HG03558 (cell line): ENCODE data around the gene CTNND2.
"Not testable (repeated sequence)": the region's sequence is repeated elsewhere in the genome, so short reads cannot be mapped to it uniquely, and the experiment has no call there.

Source experiments
- ATAC-seq: cut with Tn5 transposase; IDR thresholded peaks from one replicate; pipeline ENCODE4 v1.9.1; 2021; ENCODE audit warnings: moderate number of reproducible peaks; ENCODE audit not compliant: unreplicated experiment; ENCODE audit errors: extremely low read depth

CTNND2 gene

GRCh38 chr5:11684607-11685006 lies 219.6 kb downstream of the CTNND2 start:
- ATAC-seq: no peak

DNA sequence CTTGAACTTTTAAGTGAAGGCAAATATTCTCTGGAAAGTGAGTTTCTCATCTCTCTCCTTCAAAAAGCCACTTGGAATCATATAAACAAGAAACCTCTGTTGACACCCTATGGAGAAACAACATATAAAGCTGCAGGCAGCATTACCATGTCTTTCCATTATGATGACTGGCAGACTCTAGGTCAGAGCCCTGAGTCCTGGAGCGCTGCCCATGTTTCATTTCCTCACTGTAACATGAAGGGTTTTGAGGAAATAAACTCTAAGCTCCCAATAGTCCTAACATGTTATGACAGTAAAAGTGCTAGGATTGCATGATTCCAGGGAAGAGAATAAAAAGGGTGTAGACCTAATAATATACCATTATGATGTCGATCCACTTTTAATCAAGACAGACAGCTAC lies 220.6 kb downstream of the CTNND2 start:
- no peak for ATAC-seq

DNA sequence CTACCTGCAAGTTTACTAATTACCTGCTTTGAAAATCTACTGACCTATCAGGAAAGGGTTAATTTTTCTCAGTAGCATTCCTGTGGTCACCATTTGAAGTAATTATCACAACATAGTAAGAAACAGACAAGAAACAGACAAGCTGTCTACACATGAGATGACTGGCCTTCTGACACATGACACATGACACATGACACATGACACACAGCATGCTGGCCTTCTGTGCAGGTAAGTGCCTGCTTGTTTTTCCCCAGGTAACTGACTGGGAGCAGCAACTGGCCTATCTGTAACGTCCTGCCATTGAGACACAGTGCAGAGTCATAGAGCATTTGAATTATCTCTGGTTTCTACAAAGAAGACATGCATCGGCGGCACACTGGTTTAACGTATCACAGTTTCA lies 222.4 kb downstream of the CTNND2 start:
- no peak for ATAC-seq

DNA sequence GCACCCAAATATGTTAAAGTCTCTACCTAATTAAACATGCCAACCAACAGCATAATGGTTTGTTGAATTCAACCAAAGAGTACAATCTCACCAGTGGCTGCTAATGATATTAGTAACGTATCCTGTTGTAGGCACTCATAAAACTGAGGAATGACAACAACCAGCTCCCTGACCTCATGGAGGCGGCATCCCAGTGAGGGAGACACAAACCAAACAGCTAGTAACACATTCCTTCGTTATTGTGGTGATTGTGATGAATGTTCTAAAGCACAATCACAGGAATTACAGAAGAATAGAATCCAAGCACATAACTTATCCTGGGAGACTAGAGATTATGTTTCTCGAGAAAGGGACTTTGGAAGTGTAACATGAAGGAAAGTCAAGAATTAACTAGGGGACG lies 224.6 kb downstream of the CTNND2 start:
- no peak for ATAC-seq

DNA sequence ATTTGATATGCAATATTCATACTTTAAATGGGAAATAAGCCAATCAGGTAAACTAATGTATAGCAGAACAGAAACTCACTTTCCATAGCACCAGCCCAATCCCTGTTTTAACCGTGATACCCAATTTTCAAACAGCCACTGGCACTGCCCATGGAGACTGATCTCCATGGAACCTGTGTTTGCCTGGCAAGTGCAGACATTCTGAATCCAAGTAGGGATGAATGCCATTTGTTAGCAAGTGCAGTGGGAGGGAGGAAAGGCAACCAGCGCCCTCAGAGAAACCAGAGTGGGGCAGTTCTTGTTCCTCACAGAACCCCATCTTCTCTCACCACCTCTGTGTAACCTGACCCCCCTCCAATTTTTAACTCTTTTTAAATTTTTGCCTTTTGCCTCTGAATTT lies 229.1 kb downstream of the CTNND2 start:
- no peak for ATAC-seq

DNA sequence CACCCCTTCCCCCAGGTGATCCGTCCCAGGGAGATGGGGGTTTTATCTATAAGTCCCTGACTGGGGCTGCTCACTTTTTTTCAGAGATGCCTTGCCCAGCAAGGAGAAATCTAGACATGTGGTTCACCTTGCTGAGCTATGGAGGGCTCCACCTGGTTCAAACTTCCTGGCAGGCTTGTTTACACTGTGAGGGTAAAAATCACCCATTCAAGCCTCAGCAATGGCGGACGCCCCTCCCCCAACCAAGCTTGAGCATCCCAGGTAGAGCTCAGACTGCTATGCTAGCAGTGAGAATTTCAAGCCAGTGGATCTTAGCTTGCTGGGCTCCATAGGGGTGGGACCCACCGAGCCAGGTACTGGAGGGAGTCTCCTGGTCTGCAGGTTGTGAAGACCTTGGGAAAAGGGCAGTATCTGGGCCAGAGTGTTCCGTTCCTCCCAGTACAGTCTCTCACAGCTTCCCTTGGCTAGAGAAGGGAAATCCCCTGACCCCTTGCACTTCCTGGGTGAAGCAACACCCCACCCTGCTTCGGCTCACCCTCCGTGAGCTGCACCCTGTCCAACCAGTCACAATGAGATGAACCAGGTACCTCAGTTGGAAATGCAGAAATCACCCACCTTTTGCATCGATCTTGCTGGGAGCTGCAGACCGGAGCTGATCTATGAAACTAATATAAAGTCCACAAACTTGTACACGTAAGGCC lies 231.7 kb downstream of the CTNND2 start:
- no peak for ATAC-seq

DNA sequence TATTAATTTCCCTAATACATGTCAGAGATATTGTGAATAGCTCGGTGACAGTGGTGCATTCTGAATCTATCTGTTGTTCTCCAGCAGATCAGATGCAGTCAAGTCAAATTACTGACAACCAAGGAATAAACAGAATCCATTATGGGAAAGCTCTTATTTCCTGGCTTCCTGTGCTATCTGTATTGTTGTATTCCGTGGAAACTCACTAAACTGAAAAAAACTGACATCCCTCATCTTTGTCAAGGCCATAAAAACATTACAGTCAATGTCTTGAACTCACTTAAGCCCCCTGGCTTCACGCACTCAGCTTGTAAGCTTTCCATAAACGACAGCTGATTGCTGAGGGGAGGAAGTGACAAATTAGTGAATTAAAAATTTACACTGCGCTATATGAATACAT lies 245.9 kb downstream of the CTNND2 start:
- no peak for ATAC-seq

- no peak for ATAC-seq
These were observed 247.3 kb downstream of the CTNND2 start for GRCh38 chr5:11656916-11657315.

- no peak for ATAC-seq
These were observed 248.6 kb downstream of the CTNND2 start for GRCh38 chr5:11655681-11656080.

DNA sequence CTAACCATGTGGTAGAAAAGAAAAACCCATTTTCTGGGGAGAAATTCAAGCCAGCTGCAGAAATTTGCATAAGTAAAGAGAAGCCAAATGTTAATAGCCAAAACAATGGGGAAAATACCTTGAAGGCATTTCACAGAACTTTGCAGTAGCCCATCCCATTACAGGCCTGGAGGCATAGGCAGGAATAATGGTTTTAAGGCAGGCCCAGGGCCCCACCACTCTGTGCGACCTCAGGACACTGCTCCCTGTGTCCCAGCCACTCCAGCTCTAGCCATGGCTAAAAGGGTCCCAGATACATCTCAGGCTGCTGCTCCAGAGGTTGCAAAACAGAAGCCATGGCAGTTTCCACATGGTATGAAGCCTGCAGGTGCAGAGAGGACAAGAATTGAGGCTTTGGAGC lies 253.3 kb downstream of the CTNND2 start:
- no peak for ATAC-seq

DNA sequence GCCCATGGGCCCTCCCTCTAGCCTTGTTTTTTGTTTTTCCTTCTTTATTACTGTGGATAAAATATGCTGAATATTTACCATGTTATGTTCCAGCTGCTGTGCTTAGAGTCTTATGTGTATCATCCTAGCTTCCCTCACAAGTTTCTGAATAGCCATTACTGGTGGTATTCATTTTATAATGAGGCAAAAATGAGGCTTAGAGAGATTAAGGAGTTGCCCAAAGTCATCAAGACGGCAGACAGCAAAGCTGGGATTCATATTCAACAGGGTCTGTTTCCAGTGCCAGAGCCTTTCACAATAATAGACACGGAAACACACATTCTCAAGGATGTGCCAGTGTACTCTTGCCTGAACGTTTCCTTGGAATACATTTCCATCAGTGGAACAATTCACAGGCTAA lies 258.1 kb downstream of the CTNND2 start:
- no peak for ATAC-seq

- no peak for ATAC-seq
These were observed 261.8 kb downstream of the CTNND2 start for GRCh38 chr5:11642438-11642837.

GRCh38 chr5:11640158-11640873 lies 263.9 kb downstream of the CTNND2 start:
- no peak for ATAC-seq

DNA sequence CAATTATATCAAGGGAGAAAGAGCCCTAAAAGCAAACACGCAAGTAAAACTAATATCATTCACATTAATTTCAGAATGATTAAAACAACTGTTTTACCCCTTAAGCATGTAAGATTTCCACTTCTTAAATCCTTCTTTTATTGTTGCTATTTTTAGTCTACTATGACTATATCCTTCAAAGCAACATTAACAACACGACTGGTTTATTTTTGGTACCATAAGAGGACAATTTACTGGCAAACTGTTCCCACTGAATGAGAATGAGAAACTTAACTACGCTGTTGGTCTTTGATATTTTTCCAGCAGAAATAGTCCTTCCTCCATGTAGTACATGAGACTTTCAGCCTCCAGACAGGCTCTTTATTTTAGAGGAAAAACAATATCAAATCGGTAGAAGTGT lies 281.5 kb downstream of the CTNND2 start:
- ATAC-seq: no peak

DNA sequence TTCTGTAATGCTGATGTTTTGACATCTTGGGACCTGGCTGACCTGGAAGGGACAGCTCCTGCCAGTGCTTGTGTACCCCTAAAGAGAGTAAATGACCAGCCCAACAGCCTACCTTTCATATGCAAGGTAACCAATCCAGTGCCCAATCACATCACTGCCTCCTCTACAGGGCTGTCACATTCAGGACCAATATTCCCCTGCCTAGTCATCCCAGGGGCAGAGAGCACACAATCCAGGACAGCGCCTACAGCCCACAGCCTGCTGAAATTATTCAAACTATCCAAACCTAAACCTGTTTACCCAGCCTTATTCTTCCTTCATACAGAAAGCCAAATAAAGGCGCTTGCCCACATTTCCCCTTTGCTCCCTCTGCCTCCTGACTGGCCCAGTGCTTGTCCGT lies 284.1 kb downstream of the CTNND2 start:
- ATAC-seq: no peak

DNA sequence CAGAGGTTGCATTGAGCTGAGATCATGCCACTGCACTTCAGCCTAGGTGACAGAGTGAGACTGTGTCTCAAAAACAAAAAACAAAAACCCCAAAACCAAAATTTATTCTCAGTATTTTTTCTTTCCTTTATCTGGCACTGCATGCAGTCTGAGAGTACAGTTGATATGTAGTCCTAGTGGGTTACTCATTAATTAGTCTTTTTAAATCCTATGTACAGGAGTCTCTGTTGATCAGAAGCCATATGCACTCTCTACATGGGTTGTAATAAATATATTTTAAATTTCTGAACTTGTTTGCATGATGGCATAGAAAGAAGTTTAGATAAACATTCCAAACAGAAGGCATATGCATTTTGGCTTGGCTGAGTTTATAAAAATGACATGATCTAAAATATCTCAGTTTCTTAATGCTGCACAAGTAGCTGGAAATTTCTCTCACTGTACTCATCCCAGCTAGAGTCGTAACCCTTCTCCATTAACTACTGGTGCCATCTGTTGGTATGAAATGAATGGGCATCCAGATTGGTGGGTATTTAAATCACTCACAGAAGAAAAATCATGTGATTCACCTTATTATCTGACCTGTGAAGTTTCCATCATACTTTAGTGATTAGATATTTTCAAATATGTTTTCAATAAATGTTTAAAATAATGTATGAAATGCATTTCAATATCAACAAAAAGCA lies 284.8 kb downstream of the CTNND2 start:
- ATAC-seq: no peak

DNA sequence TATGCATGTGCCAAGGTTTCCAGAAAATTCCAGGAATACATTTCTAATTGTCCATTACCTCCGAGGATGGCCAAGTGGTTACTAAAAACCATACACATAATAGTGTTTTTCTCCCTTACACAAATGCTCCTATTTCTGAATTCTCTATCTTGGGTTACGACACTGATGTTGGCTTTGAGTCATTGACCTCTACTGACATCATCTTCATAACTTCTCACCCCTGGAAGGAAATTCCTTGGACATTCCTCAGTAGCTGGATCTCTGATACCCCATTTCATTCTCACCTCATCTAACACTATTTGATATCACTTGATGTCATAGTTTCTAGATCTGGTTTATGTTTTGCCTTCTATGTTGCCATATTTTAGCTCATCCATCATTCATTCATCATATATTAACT lies 287.2 kb downstream of the CTNND2 start:
- ATAC-seq: no peak

GRCh38 chr5:11616624-11617023 lies 287.6 kb downstream of the CTNND2 start:
- ATAC-seq: not testable (repeated sequence)

- ATAC-seq: no peak
These were observed 293.2 kb downstream of the CTNND2 start for GRCh38 chr5:11611011-11611410.

DNA sequence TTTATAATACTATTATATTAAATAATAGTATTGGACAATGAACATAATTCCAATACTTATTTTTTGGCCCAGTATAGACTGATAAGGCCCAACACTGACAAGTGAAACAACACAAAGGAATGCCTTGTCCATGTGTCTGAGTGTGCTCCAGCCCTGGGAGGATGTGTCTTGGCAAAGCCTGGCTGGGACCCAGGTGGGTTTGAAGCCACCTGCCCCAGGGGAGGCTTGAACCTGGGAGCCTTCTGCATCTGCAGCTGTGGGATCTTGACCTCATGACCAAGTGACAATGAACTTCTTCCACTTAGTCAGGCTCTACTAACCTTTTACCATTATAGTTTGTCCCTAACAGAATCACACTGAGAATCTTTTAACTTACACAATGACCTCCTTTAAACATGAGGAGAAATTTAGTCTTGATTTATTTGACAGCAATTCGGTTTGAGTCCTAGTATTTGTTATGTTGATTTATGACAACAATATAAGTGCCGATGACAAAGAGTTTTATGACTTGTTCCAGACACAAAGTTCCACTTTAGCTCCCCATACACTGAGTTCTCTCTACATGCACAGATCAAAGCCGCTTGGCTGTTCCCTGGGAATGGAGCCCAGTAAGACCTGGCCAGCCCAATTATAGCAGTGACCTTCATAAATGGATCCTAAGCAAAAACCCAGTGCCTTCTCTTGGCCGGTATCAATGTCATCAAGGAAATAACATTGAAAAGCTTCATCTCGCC lies 294.5 kb downstream of the CTNND2 start:
- no peak for ATAC-seq

- ATAC-seq: no peak
These were observed 295.7 kb downstream of the CTNND2 start for GRCh38 chr5:11608530-11608929.
